Activated CD4-positive, alpha-beta T cell treated with anti-CD3 and anti-CD28 coated beads for 36 hours (primary cell): Measurements from ENCODE around the gene STYK1. TPM values are rescaled to one million over a fixed set of nuclear protein-coding genes. Genes with fewer than 3 reads are reported as not detected.

Source experiments
- ATAC-seq: fragments of 200-7000 bp; cut with Tn5 transposase; one replicate; pipeline ENCODE4 v1.10.0; 2021; ENCODE audit warnings: mild to moderate bottlenecking, moderate library complexity
- CTCF ChIA-PET: fragments of 350-600 bp; sonication (Branson Sonifier 250); formaldehyde crosslinking; loops from one replicate; lab custom pipeline; 2021; ENCODE audit warnings: antibody characterized with exemption; lab: Charles Lee
- POLR2A ChIA-PET: fragments of 350-600 bp; sonication (Branson Sonifier 250); formaldehyde crosslinking; loops from one replicate; lab custom pipeline; 2021; ENCODE audit warnings: antibody characterized with exemption, inconsistent platforms; lab: Charles Lee
- DNase-seq: peaks from one replicate; pipeline ENCODE4 v3.0.0-alpha.2; 2020
- H3K27ac Mint-ChIP-seq: one replicate; pipeline ENCODE4 v1.8.0; 2021; ENCODE audit warnings: mixed read lengths
- H3K27me3 Mint-ChIP-seq: one replicate; pipeline ENCODE4 v1.8.0; 2021; ENCODE audit warnings: mixed read lengths
- H3K36me3 Mint-ChIP-seq: one replicate; pipeline ENCODE4 v1.8.0; 2021; ENCODE audit warnings: low read depth, mixed read lengths
- H3K4me1 Mint-ChIP-seq: one replicate; pipeline ENCODE4 v1.8.0; 2021; ENCODE audit warnings: mixed read lengths
- H3K4me3 Mint-ChIP-seq: one replicate; pipeline ENCODE4 v1.8.0; 2021; ENCODE audit warnings: mild to moderate bottlenecking, moderate library complexity, mixed read lengths
- H3K9me3 Mint-ChIP-seq: one replicate; pipeline ENCODE4 v1.8.0; 2021; ENCODE audit warnings: low read depth, mixed read lengths
- intact Hi-C, 2 experiments: fragments of 100-400 bp; cut with DNase I in 1 of 2; cut with micrococcal nuclease in 1 of 2; formaldehyde crosslinking; loops; one replicate each; pipeline versions ENCODE4 v1.14.2 to v1.15.1; 2022 to 2024; cut with DNase I, micrococcal nuclease
- total RNA-seq, 2 experiments: library from RNA; stranded (reverse); gene quantifications; one replicate each; pipeline ENCODE4 v1.2.3, GENCODE V29; 2021

STYK1 gene
- total RNA-seq, 2 experiments from 2014 or later = not detected

DNA sequence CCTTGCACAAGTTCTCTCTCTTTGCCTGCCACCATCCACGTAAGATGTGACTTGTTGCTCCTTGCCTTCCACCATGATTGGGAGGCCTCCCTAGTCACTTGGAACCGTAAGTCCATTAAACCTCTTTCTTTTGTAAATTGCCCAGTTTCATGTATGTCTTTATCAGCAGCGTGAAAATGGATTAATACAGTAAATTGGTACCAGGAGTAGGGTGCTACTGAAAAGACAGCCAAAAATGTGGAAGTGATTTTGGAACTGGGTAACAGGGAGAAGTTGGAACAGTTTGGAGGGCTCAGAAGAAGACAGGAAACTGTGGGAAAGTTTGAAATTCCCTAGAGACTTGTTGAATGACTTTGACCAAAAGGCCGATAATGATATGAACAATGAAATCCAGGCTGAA, 27.9 kb downstream of the STYK1 start:
- ATAC-seq (no peak), DNase-seq (no peak)
- ChIA-PET CTCF (no interaction called here), POLR2A (no interaction called here)
- H3K36me3 Mint-ChIP-seq = no peaks in the 10 kb centered on the region
- no peak overlapping the region for H3K27ac Mint-ChIP-seq
- H3K27me3 Mint-ChIP-seq = peaks cover 17% of the 10 kb centered on the region
- intact Hi-C loops = no loop called here
- no peaks in the 10 kb centered on the region for H3K4me1 Mint-ChIP-seq
- no peak overlapping the region for H3K4me3 Mint-ChIP-seq
- peaks cover 30% of the 10 kb centered on the region for H3K9me3 Mint-ChIP-seq

DNA sequence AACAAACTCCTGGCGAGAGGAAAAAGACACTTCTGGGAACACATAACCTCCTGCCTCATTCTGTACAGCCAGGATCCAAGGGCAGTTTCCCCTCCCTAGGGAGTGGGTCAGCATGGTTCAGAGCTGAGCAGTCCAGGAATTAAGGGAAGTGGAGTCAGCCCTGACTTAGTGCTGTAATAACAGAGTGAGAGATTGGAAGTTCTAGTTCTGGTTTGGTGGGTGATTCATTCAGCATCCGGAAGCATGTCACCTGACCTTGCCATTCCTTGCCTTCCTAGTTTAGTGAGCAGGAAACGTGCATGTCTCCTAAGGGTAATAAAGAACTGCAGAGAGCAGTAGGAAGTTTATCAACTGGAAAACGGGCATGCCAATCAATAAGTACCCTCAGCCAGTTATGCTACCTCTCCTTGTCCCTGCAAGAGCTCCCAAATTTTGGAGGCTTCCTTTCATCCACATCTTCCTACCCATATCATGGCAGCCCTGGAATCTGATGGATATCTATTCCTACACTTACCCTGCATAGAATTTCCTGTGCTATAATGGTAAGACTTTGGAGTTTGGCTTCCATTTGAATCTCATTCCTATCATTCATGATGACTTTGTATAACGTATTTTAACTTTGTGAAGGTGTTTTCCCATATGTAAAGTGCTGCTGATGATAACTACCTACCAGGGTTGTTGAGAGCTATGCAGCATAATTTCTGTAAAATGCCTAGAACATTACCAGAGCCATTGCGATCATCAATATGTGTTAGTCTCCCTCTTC, 31.9 kb downstream of the STYK1 start:
- no peak for ATAC-seq
- ChIA-PET POLR2A (no interaction called here), CTCF (interaction anchor here (1.4 kb wide), 1 partner anchor 30 kb away, joined by 3 read pairs; no protein-coding TSS in a partner anchor)
- peaks cover 23% of the 10 kb centered on the region for H3K9me3 Mint-ChIP-seq
- no peaks in the 10 kb centered on the region for H3K36me3 Mint-ChIP-seq
- H3K27me3 Mint-ChIP-seq = peaks cover 13% of the 10 kb centered on the region
- DNase-seq = no peak
- no peaks in the 10 kb centered on the region for H3K4me1 Mint-ChIP-seq
- intact Hi-C loops = no loop called here
- no peak overlapping the region for H3K4me3 Mint-ChIP-seq
- no peak overlapping the region for H3K27ac Mint-ChIP-seq

DNA sequence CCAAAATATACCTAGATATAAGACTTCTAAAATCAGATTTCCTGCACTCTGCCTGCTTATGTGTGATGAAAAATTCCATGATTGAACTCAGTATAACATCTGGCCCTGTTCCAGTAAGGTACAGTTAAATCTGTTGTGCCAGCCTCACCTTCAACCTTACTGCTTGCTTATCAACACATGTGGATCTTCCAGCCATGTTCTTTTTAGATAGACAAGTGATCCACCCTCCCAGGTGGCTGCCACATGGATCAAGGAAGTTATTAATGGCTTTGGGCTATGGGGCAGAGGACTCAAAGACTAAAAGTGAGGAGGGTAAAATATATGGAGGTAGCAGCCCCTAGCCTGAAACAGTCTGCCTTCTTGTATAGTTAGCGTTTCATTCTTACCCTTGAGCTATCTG, 35.1 kb downstream of the STYK1 start:
- H3K4me1 Mint-ChIP-seq = no peaks in the 10 kb centered on the region
- H3K9me3 Mint-ChIP-seq = no peaks in the 10 kb centered on the region
- H3K27ac Mint-ChIP-seq = no peak overlapping the region
- DNase-seq (no peak), ATAC-seq (no peak)
- H3K36me3 Mint-ChIP-seq = no peaks in the 10 kb centered on the region
- peaks cover 4% of the 10 kb centered on the region for H3K27me3 Mint-ChIP-seq
- H3K4me3 Mint-ChIP-seq = no peak overlapping the region
- POLR2A ChIA-PET = no interaction called here
- CTCF ChIA-PET = no interaction called here
- intact Hi-C loops = no loop called here

DNA sequence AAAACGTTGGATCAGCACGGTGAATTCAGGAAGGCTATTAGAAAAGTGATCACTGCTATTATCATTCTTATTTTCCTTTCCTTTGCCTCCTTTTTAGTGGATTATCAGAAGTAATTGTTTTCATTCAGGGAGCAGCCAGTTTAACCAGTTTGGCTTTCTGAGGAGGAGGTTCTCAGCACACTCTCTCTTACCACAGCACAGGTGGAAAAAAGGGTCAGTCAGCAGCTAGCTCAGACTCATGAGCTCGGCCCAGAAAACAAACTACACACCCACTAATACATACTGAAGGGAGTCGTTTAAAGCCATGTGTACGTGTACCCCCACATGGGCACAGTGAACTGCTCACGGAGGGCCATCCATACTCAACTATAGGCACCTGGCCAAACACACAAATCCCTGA, 37.2 kb downstream of the STYK1 start:
- intact Hi-C loops = no loop called here
- ChIA-PET POLR2A (no interaction called here), CTCF (interaction anchor here (0.6 kb wide), 1 partner anchor 1955 kb away, joined by 3 read pairs; no protein-coding TSS in a partner anchor)
- no peak for DNase-seq
- peaks cover 2% of the 10 kb centered on the region for H3K27me3 Mint-ChIP-seq
- H3K36me3 Mint-ChIP-seq = no peaks in the 10 kb centered on the region
- no peak overlapping the region for H3K27ac Mint-ChIP-seq
- H3K4me1 Mint-ChIP-seq = no peaks in the 10 kb centered on the region
- no peak overlapping the region for H3K4me3 Mint-ChIP-seq
- H3K9me3 Mint-ChIP-seq = no peaks in the 10 kb centered on the region
- no peak for ATAC-seq

DNA sequence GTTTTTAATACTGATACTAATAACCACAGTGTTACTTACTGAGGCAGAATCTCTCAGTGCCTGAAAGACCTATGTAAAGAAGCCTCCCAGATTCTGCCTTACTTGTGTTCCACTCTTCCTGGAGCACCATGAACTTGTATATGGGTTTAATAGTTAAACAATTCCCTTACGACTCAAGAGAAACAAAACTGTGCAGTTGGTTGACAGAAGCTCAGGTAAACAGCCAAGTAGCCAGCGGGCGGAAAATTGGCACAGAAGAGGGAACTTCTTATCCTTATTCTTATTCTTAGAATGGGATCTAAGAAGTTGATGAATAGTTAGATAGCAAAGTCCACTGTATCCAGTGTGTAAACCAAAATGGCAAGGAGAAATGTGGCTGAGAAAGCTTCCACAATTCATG, 37.7 kb downstream of the STYK1 start:
- H3K36me3 Mint-ChIP-seq = no peaks in the 10 kb centered on the region
- intact Hi-C loops = no loop called here
- ChIA-PET CTCF (no interaction called here), POLR2A (no interaction called here)
- no peak overlapping the region for H3K4me3 Mint-ChIP-seq
- no peak overlapping the region for H3K27ac Mint-ChIP-seq
- peaks cover 2% of the 10 kb centered on the region for H3K27me3 Mint-ChIP-seq
- H3K9me3 Mint-ChIP-seq = no peaks in the 10 kb centered on the region
- no peak for DNase-seq
- H3K4me1 Mint-ChIP-seq = no peaks in the 10 kb centered on the region
- ATAC-seq = no peak

DNA sequence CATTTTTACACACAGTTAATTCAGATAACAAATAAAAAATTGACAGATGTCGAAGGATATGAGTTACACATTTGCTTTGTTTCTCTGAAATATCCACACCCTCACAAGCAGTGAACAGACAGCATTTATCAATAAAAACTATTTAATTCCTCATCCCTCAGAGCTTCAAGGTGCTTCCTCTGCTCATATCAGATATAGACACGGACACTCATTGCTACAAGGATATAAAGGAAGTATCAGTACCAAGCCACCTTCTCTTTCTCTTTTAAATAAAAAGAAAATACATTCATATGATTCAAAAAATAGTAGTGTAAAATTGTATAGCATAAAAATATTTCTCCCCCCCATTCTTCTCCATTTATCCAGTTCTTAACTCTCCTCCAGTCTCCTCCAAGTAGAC, 38.5 kb downstream of the STYK1 start:
- ChIA-PET CTCF (interaction anchor here (0.6 kb wide), 1 partner anchor 73 kb away, joined by 3 read pairs; no protein-coding TSS in a partner anchor), POLR2A (no interaction called here)
- H3K4me3 Mint-ChIP-seq = no peak overlapping the region
- no peaks in the 10 kb centered on the region for H3K4me1 Mint-ChIP-seq
- H3K27me3 Mint-ChIP-seq = peaks cover 2% of the 10 kb centered on the region
- intact Hi-C loops = no loop called here
- no peak for DNase-seq
- H3K27ac Mint-ChIP-seq = no peak overlapping the region
- no peaks in the 10 kb centered on the region for H3K9me3 Mint-ChIP-seq
- no peak for ATAC-seq
- no peaks in the 10 kb centered on the region for H3K36me3 Mint-ChIP-seq

DNA sequence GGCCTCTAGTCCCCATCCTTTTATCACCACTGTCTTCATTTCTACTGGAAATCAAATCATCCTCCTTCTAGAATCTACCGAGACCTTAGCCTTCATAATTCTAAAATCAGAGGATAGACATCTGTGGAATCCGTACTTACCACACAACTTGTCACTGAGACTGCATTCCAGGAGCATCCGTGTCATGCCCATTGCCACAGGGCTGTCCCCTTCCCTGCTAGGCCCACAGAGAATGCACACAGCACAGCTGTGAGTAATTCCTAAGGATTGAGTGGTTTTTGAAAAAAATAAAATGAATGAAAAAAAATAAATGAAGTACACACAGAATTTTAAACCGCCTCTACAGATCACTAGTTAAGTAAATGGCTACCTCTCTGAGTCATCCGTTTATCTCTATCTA, 39.4 kb downstream of the STYK1 start:
- Mint-ChIP-seq H3K27me3 (peaks cover 2% of the 10 kb centered on the region), H3K4me3 (no peak overlapping the region), H3K9me3 (no peaks in the 10 kb centered on the region), H3K36me3 (no peaks in the 10 kb centered on the region), H3K27ac (no peak overlapping the region), H3K4me1 (no peaks in the 10 kb centered on the region)
- ATAC-seq (no peak), DNase-seq (no peak)
- POLR2A ChIA-PET = no interaction called here
- intact Hi-C loops = no loop called here
- CTCF ChIA-PET = no interaction called here

DNA sequence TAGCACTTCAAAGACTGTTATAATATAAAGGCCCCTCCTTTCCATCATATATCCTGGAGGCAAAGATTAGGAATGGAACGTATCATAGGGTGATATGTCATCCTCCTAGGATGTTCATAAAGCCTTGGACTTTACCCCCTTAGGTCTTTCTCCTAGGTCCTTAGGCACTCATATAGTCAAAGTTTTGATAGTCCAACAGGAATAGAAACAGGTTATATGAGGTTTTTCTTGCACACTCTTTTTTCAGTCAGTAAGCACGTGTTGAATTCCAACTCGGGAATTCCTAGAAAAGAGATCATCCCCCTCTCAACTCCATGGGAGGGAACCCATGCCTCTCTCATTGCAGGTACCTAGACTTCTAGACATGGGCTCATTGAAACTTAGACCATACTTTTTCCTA, 40.3 kb downstream of the STYK1 start:
- H3K4me1 Mint-ChIP-seq = no peaks in the 10 kb centered on the region
- no peak for ATAC-seq
- POLR2A ChIA-PET = no interaction called here
- H3K9me3 Mint-ChIP-seq = no peaks in the 10 kb centered on the region
- no peak overlapping the region for H3K27ac Mint-ChIP-seq
- H3K4me3 Mint-ChIP-seq = no peak overlapping the region
- H3K36me3 Mint-ChIP-seq = no peaks in the 10 kb centered on the region
- H3K27me3 Mint-ChIP-seq = peaks cover 2% of the 10 kb centered on the region
- no peak for DNase-seq
- CTCF ChIA-PET = no interaction called here
- intact Hi-C loops = no loop called here

DNA sequence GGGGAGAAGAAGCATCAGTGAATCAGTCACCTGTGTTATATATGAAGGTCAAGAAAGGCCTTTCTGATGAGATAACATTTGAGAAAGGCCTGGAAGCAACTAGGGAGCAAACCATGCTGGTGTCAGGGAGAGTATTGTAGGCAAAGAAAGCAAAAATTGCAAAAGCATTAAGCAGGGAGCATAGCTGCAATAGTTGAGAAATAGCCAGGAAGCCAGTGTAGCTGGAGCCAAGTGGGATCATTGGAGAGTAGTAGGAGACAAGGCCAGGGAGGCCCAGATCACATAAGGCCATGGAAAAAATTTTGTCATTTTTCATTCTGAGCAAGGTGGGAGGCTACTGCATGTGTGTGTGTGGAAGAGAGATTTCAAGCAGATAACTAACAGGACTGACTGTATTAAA, 41.6 kb downstream of the STYK1 start:
- no peak overlapping the region for H3K4me3 Mint-ChIP-seq
- no peak overlapping the region for H3K27ac Mint-ChIP-seq
- no peaks in the 10 kb centered on the region for H3K4me1 Mint-ChIP-seq
- ChIA-PET POLR2A (no interaction called here), CTCF (interaction anchor here (0.6 kb wide), 1 partner anchor 13 kb away, joined by 3 read pairs; no protein-coding TSS in a partner anchor)
- ATAC-seq = no peak
- DNase-seq = no peak
- intact Hi-C loops = no loop called here
- peaks cover 8% of the 10 kb centered on the region for H3K27me3 Mint-ChIP-seq
- H3K9me3 Mint-ChIP-seq = no peaks in the 10 kb centered on the region
- no peaks in the 10 kb centered on the region for H3K36me3 Mint-ChIP-seq

DNA sequence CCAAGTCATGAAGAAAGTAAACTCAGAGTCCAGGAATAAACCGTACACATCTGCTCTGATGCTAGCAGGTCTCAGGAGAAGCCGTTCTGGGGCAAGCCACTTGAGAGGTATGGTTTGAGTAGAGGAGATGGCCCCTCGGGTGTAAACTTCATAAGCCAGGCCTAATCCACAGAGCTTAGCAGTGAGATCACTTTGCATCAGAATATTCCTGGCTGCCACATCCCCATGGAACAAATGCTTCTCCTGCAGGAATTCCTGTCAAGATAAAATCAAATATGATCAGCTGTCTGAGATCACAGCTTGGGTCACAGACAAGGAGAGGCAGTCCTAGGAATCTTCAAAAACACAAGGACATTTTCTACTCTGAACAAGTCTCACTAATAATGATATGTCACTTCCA, 49.2 kb downstream of the STYK1 start:
- no peak for ATAC-seq
- H3K27me3 Mint-ChIP-seq = peaks cover 20% of the 10 kb centered on the region
- POLR2A ChIA-PET = no interaction called here
- no peaks in the 10 kb centered on the region for H3K9me3 Mint-ChIP-seq
- no peak overlapping the region for H3K27ac Mint-ChIP-seq
- CTCF ChIA-PET = interaction anchor here (0.6 to 1.5 kb wide), 2 partner anchors 10 to 11 kb away, joined by 3 read pairs; no protein-coding TSS in a partner anchor
- H3K4me3 Mint-ChIP-seq = no peak overlapping the region
- DNase-seq = no peak
- H3K4me1 Mint-ChIP-seq = no peaks in the 10 kb centered on the region
- H3K36me3 Mint-ChIP-seq = no peaks in the 10 kb centered on the region
- intact Hi-C loops = no loop called here

DNA sequence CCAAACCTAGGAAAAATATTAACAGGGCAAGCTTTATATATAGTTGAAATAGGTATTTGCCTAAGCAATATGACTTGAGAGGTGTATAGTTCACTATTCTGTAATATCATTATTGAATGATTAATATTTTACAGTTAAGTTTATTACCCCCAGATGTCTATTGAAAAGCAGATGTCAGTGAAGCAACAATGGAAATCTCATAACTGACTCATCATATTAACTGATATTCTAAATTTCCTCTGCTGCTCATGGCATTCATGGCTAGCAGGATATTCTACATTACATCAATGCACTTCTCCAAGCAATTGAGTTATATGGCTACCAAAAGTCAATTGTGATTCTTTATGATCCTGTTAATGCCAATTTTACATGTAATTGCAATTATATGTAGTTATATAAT, 50.7 kb downstream of the STYK1 start:
- H3K36me3 Mint-ChIP-seq = no peaks in the 10 kb centered on the region
- peaks cover 26% of the 10 kb centered on the region for H3K27me3 Mint-ChIP-seq
- DNase-seq (no peak), ATAC-seq (no peak)
- H3K9me3 Mint-ChIP-seq = no peaks in the 10 kb centered on the region
- H3K27ac Mint-ChIP-seq = no peak overlapping the region
- ChIA-PET POLR2A (no interaction called here), CTCF (no interaction called here)
- no peaks in the 10 kb centered on the region for H3K4me1 Mint-ChIP-seq
- H3K4me3 Mint-ChIP-seq = no peak overlapping the region
- intact Hi-C loops = no loop called here

DNA sequence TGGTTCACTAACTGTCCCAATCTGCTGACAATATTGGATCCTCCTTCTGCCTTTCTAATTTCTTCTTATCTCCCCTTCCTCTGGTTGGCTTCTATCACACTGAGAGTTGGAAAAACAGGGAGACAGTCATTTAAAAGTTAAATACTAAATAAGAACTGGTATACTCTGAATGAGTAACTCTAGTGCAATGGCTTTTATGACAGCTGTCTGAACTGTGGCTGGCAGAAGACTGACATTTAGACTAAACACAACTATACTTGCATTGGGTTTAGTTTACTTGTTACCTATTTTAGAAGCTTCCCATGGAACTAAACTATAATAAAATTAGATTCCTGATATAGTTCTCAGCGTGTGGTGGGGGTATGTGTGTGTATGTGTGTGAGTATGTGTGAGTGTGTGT, 52.6 kb downstream of the STYK1 start:
- Mint-ChIP-seq H3K4me1 (no peaks in the 10 kb centered on the region), H3K36me3 (no peaks in the 10 kb centered on the region), H3K27me3 (peaks cover 24% of the 10 kb centered on the region), H3K4me3 (no peak overlapping the region), H3K9me3 (no peaks in the 10 kb centered on the region), H3K27ac (no peak overlapping the region)
- ChIA-PET POLR2A (no interaction called here), CTCF (no interaction called here)
- no peak for DNase-seq
- intact Hi-C loops = no loop called here
- ATAC-seq = no peak
